Forelimb muscle (tissue), 1 donor: Measurements from ENCODE around the gene ADGRD2. TPM values are rescaled to one million over a fixed set of nuclear protein-coding genes. Genes with fewer than 3 reads are reported as not detected.

Source experiments
- DNase-seq: peaks from one replicate; pipeline ENCODE4 v3.0.0-alpha.2; 2013; ENCODE audit warnings: low read depth
- polyA plus RNA-seq: library from polyadenylated mRNA; unstranded; fragments of 120-200 nt; gene quantifications from one replicate; pipeline ENCODE4 v1.2.1, GENCODE V29; 2013; ENCODE audit not compliant: insufficient read length

Gene ADGRD2
- polyA plus RNA-seq, 1 donor = 0.08 TPM

- no peak for DNase-seq
Observed at GRCh38 chr9:124456341-124457078, 6.3 kb downstream of the ADGRD2 start.

- DNase-seq = no peak
Observed at GRCh38 chr9:124457079-124457886, 7.0 kb downstream of the ADGRD2 start.

DNA sequence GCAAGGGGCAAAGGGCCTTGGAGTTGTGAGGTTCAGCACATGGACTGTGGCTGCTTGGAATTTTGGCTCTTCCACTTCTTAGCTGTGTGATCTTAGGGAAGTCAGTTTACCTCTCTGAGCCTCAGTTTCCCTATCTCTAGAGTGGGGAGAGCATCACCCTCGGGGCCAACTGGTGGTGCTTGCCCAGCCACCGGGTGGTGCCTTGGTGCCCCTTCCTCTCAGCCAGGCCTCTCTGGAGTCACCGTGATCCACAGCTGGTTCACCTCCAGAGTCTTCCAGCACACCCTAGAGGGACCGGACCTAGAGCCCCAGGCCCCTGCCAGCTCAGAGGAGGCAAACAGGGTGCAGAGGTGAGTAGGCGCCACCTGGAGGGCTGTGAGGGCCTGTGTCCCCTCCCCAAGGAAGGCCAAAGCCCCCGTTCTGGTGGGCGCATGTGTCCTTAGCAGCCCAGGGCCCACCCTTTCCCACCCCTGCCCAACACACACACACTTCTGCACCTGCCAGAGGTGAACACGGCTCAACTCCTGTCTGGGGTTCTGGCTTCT is 7.7 kb downstream of the ADGRD2 start:
- no peak for DNase-seq

DNA sequence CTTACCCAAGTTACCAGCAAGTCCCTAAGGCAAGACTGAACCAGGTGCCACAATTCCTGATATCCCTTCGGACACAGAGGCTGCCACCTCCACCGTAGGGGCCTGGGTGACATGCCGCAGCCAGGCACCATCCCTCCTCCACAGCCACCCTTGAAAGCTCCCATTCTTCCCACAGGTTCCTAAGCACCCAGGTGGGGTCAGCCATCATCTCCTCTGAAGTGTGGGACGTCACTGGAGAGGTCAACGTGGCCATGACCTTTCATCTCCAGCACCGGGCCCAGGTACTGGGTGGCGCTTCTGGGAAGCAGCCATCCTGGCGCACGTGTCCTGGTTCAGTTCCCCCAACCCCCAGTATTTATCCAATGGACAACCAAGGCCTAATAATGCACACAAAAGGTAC is 8.2 kb downstream of the ADGRD2 start:
- no peak for DNase-seq

DNA sequence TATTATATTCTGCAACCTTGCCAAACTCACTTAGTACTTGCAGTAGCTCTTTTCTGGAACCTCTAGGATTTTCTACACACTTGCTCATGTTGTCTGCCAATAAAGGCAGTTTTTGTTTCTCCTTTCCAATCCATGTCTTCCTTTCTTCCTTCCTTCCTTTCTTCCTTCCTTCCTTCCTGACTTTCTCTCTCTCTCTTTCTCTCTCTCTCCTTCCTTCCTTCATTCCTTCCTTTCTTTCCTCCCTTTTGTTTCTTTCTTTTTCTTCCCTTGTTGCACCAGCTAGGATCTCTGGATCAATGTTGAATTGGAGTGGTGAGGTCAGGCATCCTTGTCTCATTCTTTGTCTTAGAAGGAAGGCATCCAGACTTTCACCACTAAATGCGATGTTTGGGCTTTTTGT is 12.5 kb downstream of the ADGRD2 start:
- no peak for DNase-seq

DNA sequence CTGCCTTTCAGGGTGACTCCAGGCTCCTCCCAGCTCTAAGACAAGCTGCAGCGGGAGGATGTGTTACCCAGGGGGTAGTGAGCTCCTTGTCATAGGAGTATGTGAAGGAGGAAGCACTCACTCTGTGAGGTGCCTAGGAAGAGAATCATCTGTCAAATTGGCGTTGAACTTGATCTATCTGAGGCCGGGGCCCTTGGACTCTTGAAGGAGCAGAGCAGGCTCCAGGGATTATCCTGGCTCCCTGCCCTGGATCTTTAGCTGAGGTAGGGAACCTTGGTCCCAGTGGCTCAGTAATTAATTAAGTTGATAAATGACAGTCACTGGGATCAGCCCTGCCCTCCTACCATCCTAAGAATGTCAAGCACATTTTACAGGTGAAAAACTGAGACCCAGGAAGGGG is 15.5 kb downstream of the ADGRD2 start:
- no peak for DNase-seq

- DNase-seq = no peak
Observed at GRCh38 chr9:124467410-124468060, 17.3 kb downstream of the ADGRD2 start.

DNA sequence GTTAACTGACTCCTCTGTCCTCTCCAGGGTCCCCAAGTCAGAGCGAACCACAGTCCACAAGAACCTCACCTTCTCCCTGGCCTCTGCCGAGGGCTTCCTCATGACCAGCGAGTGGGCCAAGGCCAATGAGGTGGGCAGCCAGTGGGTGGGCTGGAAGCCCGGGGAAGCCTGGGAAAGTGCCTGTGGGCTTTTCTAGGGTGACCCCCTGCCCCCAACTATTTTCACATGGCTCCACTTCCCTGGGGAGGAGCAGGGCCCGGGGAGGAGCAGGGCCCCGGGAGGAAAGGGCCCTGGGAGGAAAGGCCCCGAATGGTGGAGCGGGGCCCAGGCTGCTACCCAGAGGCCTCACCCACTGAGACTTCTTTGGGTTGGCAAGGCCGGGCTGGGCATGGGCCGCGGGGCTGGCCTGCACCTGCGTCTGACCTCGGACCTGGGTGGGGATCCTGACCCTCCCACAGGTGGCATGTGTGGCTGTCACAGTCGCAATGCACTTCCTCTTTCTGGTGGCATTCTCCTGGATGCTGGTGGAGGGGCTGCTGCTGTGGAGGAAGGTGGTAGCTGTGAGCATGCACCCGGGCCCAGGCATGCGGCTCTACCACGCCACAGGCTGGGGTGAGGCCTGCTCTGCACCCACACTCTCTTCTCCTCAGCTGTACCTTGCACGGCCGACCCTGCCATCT is 17.9 kb downstream of the ADGRD2 start:
- DNase-seq = no peak

- DNase-seq = no peak
Observed at GRCh38 chr9:124469011-124469832, 19.0 kb downstream of the ADGRD2 start.

GRCh38 chr9:124470306-124470705 is 20.1 kb downstream of the ADGRD2 start:
- DNase-seq = no peak

- DNase-seq = no peak
Observed at GRCh38 chr9:124470726-124471125, 20.5 kb downstream of the ADGRD2 start.

DNA sequence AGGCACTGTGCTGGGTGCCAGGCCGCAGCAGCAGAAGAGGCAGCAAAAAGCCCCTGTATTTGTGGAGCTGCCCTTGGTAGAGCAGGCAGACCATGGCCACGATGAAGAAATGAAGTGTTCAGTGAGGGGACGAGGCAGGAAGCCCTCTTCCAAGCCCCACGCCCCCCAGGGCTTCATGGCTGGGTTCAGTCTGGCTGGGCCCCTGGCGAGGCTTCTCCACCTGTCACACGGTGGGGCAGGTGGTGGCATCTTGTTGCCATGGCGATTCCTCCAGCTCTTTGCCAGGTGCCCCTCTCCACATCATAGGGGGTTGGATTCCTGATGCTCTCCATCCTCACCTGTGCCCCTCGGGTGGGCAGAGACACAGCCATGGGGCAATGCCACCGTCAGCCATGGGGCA is 21.5 kb downstream of the ADGRD2 start:
- no peak for DNase-seq

- no peak for DNase-seq
Observed at GRCh38 chr9:124472770-124473169, 22.5 kb downstream of the ADGRD2 start.

- no peak for DNase-seq
Observed at GRCh38 chr9:124473310-124473709, 23.1 kb downstream of the ADGRD2 start.

GRCh38 chr9:124474151-124474550 is 23.9 kb downstream of the ADGRD2 start:
- DNase-seq = no peak

DNA sequence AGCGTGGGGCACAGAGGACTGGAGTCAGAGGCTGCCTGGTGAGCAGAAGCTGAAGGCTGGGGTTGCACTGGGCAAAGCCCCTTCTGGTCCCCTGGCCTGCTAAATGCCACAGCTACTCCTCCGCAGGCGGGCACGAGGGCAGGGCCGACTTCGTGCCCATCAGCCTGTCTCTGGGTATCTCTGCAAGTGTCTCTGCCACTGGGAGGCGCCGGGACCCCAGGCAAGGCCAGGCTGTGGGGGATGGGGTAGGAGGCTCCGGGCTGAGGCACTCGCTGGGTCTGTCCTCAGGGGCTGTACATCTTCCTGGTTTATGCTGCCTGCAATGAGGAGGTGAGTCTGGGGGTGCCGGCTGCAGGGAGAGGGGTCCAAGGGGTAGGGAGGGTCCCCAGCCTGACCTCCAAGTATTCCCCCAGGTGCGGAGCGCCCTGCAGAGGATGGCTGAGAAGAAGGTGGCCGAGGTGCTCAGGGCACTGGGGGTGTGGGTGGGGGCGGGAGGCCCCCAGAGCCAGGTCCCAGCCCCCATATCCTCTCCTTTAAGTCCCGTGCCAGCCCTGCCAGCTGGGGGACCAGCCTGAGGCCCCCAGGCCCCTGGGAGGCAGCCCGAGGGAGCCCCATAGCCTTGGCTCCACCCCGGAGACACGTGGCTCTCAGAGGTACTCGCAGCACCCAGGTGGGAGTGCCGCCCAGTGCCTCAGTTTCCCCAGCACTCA is 25.1 kb downstream of the ADGRD2 start:
- DNase-seq = no peak

DNA sequence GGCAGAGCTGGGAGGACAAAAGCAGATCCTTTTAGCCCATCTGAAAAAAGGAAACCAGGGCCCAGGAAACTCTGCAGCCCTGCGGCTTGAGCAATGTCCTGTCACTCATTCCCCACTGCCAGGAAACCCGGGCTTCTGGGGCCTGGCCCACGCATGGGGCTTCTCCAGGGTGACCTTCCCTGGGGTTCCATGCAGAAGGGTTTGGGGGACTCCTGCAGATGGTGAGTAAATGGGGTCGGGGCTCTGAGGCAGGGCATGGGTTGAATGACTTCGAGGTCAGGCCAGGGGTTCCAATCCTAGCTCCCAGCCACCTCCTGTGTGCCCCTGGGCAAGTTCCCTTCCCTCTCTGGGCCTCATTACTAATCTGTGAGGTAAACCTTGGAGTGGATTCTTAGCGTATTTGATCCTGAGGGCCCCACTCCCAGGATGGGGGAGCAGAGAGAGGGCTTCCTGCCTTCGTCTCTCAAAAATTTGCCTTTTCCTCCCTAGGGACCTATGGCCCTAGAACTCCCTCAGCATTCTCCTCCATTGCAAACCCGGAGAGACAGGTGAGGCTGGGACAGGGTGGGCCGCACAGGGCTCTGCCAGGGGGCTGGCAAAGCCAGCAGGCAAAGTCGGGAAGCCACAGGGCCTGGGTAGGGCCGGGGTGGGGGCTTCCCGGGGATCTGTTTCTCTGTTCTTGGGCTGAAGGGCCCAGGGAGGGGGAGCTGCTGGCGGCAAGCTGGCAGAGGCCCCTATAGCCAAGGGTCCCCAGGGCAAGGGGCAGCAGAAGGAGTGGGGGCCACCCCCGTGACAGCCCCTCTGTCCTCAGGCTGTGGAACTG is 25.8 kb downstream of the ADGRD2 start:
- no peak for DNase-seq

DNA sequence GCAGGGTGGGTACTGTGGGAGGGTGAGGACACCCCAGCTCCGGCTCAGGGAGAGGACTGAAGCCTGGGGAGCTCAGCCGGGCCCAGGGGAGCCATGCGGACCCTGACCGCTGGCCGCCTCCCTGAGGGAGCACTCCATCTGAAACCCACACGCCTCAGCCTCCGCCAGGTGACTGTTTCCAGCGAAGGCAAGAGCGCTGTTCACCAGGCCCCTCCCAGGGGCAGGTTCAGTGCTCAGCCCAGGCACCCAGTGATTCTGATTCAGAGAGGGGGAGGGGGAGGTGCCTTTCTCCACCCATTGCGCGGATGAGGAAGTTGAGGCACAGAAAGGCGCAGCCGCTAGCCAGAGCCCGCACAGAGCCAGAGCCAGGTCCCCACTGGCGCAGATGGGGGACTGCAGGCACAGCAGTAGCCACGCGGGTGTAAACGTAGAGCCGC is 27.0 kb downstream of the ADGRD2 start:
- no peak for DNase-seq

DNA sequence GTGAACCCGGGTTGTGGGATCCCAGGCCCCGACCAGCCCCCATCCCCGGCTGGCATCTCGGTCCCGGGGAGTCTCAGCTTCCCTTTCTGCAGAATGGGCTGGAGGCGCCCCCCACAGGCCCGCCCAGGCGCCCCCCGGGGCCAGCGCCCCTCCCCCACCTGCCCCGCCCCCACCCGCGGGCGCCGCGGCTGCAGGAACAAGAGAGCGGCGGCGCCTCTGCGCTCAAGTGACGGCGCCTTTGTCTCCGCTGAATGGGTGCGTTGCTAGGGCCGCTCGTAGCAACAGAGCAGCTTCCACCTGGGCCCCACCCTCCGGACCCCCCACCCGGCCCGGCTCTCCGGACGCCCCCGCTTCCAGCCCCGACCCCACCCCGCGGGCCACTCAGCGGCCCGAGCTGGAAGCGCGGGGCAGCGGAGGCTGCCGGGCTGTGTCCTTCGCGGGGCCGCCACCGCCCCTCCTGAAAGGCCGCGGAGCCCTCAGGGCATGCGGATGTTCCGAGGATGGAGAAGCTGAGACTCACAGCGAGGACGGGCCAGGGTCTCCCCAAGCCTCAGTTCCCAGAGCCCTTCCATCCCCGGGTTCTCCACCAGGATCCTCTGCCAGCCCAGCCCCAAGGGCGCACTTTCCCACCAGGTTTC is 27.5 kb downstream of the ADGRD2 start:
- DNase-seq = no peak
